Panc1 (cell line): ENCODE measurements around the gene ACTR1B. TPM values are rescaled to one million over a fixed set of nuclear protein-coding genes. Genes with fewer than 3 reads are reported as not detected.

ENCODE experiments used
- ATAC-seq: fragments of 200-7000 bp; cut with Tn5 transposase; 2 replicates; pipeline ENCODE4 v1.9.1; 2020; ENCODE audit warnings: mild to moderate bottlenecking, moderate library complexity
- BruUV-seq: library from RNA; stranded (reverse); fragments of 400-500 nt; replicated peaks from 2 replicates; lab custom pipeline; 2021; lab: Mats Ljungman, UMichigan
- CTCF ChIA-PET: fragments of 300-600 bp; sonication (Branson Sonifier 250); formaldehyde crosslinking; loops from one replicate; lab custom pipeline; 2022; ENCODE audit warnings: antibody characterized with exemption; lab: Charles Lee
- POLR2A ChIA-PET: fragments of 300-600 bp; sonication (Branson Sonifier 250); formaldehyde crosslinking; loops from one replicate; lab custom pipeline; 2022; ENCODE audit warnings: antibody characterized with exemption; lab: Charles Lee
- DNase-seq: peaks from one replicate; pipeline ENCODE4 v3.0.0-alpha.2; 2010; ENCODE audit warnings: low read depth, low spot score
- H3K27ac ChIP-seq: 2 replicates; pipeline ENCODE4 v1.5.1; 2011; ENCODE audit warnings: mild to moderate bottlenecking, low read length, inconsistent platforms
- H3K27me3 ChIP-seq: fragments of 200-500 bp; sonication (Bioruptor generic); 2 replicates; pipeline ENCODE4 v1.6.0; 2014; ENCODE audit warnings: low read length, inconsistent platforms; ENCODE audit not compliant: control insufficient read depth, insufficient read depth
- H3K36me3 ChIP-seq: fragments of 200-500 bp; sonication (Bioruptor generic); 2 replicates; pipeline ENCODE4 v1.5.1; 2014; ENCODE audit warnings: inconsistent platforms, mild to moderate bottlenecking, low read length, moderate library complexity; ENCODE audit not compliant: control insufficient read depth, insufficient read depth
- H3K4me1 ChIP-seq: 2 replicates; pipeline ENCODE4 v1.5.1; 2011; ENCODE audit warnings: inconsistent platforms, mild to moderate bottlenecking, low read length, moderate library complexity; ENCODE audit not compliant: control insufficient read depth, insufficient read depth
- H3K4me3 ChIP-seq, 2 experiments: 2 replicates each; pipeline ENCODE4 v1.5.1; 2011 to 2012; ENCODE audit warnings: low read depth in 2 of 2, low read length in 2 of 2, mild to moderate bottlenecking in 2 of 2, inconsistent platforms in 1 of 2, moderate library complexity in 1 of 2
- H3K9me3 ChIP-seq: fragments of 200-500 bp; sonication (Bioruptor generic); 2 replicates; pipeline ENCODE4 v1.5.1; 2014; ENCODE audit warnings: low read depth, mild to moderate bottlenecking, inconsistent platforms, low read length, moderate library complexity; ENCODE audit not compliant: control insufficient read depth, insufficient read depth
- POLR2AphosphoS5 ChIP-seq: IDR thresholded peaks from 2 replicates; pipeline ENCODE4 v1.6.1; 2012; ENCODE audit warnings: mild to moderate bottlenecking, low read depth, low read length, moderate library complexity
- REST ChIP-seq, 2 experiments: IDR thresholded peaks; 2 replicates each; pipeline ENCODE4 v1.6.1; 2011 to 2012; ENCODE audit warnings: low read depth in 2 of 2, control low read depth in 1 of 2, low read length in 1 of 2, mild to moderate bottlenecking in 1 of 2, moderate library complexity in 1 of 2; ENCODE audit not compliant: insufficient read depth in 1 of 2
- SIN3A ChIP-seq: IDR thresholded peaks from 2 replicates; pipeline ENCODE4 v1.6.1; 2012; ENCODE audit warnings: low read depth, mild to moderate bottlenecking, low read length, moderate library complexity, borderline replicate concordance; ENCODE audit not compliant: insufficient read depth
- TCF7L2 ChIP-seq: IDR thresholded peaks from 2 replicates; pipeline ENCODE4 v1.6.1; 2011; ENCODE audit warnings: mild to moderate bottlenecking, low read depth, low read length, inconsistent platforms
- in situ Hi-C: cut with HindIII; loops from 2 replicates; pipeline ENCODE4 v1.10.0; 2016; ENCODE audit warnings: low sequenced_read_pairs, low pct_unique_long_range_greater_than_20kb
- intact Hi-C: fragments of 100-400 bp; cut with micrococcal nuclease; formaldehyde crosslinking; loops from one replicate; pipeline ENCODE4 v1.10.0; 2022; ENCODE audit not compliant: unreplicated experiment
- total RNA-seq: library from RNA; stranded (reverse); gene quantifications from one replicate; pipeline ENCODE4 v1.2.1, GENCODE V29; 2021; ENCODE audit not compliant: unreplicated experiment
- TF ChIP-seq, protein P1 (sequence below): fragments of 450-650 bp; IDR thresholded peaks from 2 replicates; pipeline ENCODE4 v1.5.1; 2017; ENCODE audit warnings: mild to moderate bottlenecking

The ACTR1B gene
- total RNA-seq, 1 experiment from 2014 or later, result 28.1 TPM

DNA sequence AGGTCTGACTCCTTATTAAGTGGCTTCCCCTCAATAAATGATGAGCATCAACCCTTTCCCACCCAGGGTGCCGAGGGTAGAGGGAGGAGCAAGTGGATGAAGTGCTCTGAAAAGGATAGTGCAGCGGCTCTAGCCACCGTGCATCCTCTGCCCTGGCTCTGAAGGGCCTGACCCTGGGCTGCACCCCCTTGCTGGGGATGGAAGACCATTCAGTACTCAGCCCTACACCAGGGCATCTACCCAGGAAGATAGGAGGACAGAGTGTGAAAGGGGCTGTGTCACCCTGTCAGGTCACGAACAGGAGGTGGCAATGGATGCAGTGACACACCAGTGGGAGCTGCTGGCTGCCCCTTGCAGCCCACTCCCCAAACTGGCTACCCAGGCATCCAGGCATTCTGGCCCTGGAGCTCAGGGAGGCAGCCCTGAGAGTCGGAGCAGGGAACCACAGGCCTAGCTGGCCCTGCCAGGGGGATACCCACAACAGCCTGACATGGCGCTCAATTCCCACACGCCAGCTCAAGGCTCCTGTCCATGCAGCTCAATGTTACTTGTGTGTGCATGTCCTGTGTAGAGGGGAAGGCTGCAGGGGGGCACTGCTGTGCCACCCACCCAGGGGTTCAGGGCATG, 7.6 kb downstream of the ACTR1B start (continued):
- no peak for TF ChIP-seq SIN3A

DNA sequence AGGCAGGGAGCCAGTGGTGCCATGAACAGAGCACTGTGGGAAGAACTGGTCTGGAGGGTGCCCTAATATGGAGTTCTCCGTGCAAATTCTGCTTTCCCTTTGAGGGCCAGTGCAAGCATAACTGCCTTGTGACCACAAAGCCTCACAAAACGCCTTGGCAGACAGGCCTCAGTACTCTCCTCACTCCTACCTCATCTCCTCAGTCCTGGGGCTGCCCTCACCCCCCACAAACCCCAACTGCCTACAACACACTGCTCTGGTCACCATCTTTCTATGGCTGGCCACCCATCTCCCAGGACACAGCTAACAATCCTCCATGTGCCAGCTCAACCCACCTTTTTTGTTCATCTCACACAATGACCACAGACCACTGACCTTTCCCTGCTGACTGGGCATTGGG, 9.1 kb downstream of the ACTR1B start:
- intact Hi-C loops (no loop called here), in situ Hi-C loops (no loop called here)
- H3K27me3 ChIP-seq, result no peaks in the 10 kb centered on the region
- H3K4me3 ChIP-seq, result no peak overlapping the region
- no peak for ATAC-seq
- ChIA-PET POLR2A (no interaction called here), CTCF (no interaction called here)
- H3K27ac ChIP-seq, result no peak overlapping the region
- H3K4me1 ChIP-seq, result no peaks in the 10 kb centered on the region
- H3K9me3 ChIP-seq, result peaks cover 4% of the 10 kb centered on the region; the same call in 1 of the 2 replicates
- BruUV-seq, result no TSS peak
- no peak for TF ChIP-seq TCF7L2
- no peak for TF ChIP-seq SIN3A
- TF ChIP-seq, protein P1, sequence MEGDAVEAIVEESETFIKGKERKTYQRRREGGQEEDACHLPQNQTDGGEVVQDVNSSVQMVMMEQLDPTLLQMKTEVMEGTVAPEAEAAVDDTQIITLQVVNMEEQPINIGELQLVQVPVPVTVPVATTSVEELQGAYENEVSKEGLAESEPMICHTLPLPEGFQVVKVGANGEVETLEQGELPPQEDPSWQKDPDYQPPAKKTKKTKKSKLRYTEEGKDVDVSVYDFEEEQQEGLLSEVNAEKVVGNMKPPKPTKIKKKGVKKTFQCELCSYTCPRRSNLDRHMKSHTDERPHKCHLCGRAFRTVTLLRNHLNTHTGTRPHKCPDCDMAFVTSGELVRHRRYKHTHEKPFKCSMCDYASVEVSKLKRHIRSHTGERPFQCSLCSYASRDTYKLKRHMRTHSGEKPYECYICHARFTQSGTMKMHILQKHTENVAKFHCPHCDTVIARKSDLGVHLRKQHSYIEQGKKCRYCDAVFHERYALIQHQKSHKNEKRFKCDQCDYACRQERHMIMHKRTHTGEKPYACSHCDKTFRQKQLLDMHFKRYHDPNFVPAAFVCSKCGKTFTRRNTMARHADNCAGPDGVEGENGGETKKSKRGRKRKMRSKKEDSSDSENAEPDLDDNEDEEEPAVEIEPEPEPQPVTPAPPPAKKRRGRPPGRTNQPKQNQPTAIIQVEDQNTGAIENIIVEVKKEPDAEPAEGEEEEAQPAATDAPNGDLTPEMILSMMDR, result no peak
- TF ChIP-seq POLR2AphosphoS5, result no peak
- TF ChIP-seq REST (IDR thresholded peaks at IDR 0.05; ENCODE audit: insufficient read depth in 1 of 2, low read depth in 2 of 2, low read length in 1 of 2), result no peak
- H3K36me3 ChIP-seq, result no peaks in the 10 kb centered on the region
- DNase-seq, result no peak

DNA sequence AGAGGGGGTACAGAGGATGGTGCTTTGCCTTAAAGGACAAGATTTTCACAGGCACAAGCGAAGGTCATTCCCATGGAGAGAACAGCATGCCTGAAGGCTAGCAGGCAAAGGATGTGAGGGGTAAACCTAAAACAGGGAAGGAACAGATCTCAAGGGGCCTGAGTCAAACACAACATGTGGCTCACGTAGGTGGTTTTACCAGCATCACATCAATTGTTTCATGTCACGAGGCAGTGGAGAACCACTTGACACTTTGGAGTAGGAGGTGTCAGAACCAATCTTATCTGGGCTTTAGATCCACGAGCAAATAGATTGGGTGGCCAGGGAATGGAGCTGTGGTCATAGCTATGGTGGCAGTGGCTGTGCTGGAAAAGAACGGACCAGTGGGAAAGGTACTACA, 9.5 kb downstream of the ACTR1B start:
- Histone ChIP-seq H3K36me3 (no peaks in the 10 kb centered on the region), H3K4me3 (no peak overlapping the region), H3K4me1 (no peaks in the 10 kb centered on the region), H3K27ac (no peak overlapping the region), H3K27me3 (no peaks in the 10 kb centered on the region), H3K9me3 (peaks cover 4% of the 10 kb centered on the region; the same call in 1 of the 2 replicates)
- DNase-seq (no peak), ATAC-seq (no peak)
- CTCF ChIA-PET, result no interaction called here
- POLR2A ChIA-PET, result no interaction called here
- BruUV-seq, result no TSS peak
- TF ChIP-seq POLR2AphosphoS5 (no peak), REST (IDR thresholded peaks at IDR 0.05; ENCODE audit: insufficient read depth in 1 of 2, low read depth in 2 of 2, low read length in 1 of 2) (no peak)
- TF ChIP-seq, protein P1, result no peak
- intact Hi-C loops, result no loop called here
- in situ Hi-C loops, result no loop called here
